SW 1271 (cell line): ENCODE results near the gene MXRA8.
"Not testable (repeated sequence)": the region's sequence is repeated elsewhere in the genome, so short reads cannot be mapped to it uniquely, and the experiment has no call there.

Source experiments
- DNase-seq, 2 experiments: peaks; one replicate each; lab custom pipeline; 2025; lab: John Stamatoyannopoulos, UW

The MXRA8 gene

GRCh38 chr1:1320666-1321448, 37.5 kb downstream of the MXRA8 start:
- no peak for DNase-seq

- no peak for DNase-seq
These were observed 38.8 kb downstream of the MXRA8 start for GRCh38 chr1:1319646-1319941.

GRCh38 chr1:1318777-1319645, 39.3 kb downstream of the MXRA8 start:
- no peak for DNase-seq

GRCh38 chr1:1318131-1318652, 40.2 kb downstream of the MXRA8 start:
- peak; percentile 36 to 86 for DNase-seq

GRCh38 chr1:1317420-1317819, 40.9 kb downstream of the MXRA8 start:
- DNase-seq = no peak

GRCh38 chr1:1316199-1316598, 42.2 kb downstream of the MXRA8 start:
- DNase-seq = not testable (repeated sequence)

GRCh38 chr1:1315435-1315954, 42.9 kb downstream of the MXRA8 start:
- no peak for DNase-seq

GRCh38 chr1:1314678-1315335, 43.5 kb downstream of the MXRA8 start:
- no peak for DNase-seq

GRCh38 chr1:1314237-1314586, 44.1 kb downstream of the MXRA8 start:
- no peak for DNase-seq

GRCh38 chr1:1313500-1314236, 44.7 kb downstream of the MXRA8 start:
- no peak for DNase-seq

- no peak for DNase-seq
These were observed 45.7 kb downstream of the MXRA8 start for GRCh38 chr1:1312450-1313314.

- no peak for DNase-seq
These were observed 46.9 kb downstream of the MXRA8 start for GRCh38 chr1:1311107-1312104.

GRCh38 chr1:1310476-1311053, 47.8 kb downstream of the MXRA8 start:
- no peak for DNase-seq

- no peak for DNase-seq
These were observed 48.3 kb downstream of the MXRA8 start for GRCh38 chr1:1310109-1310385.

- DNase-seq = no peak
These were observed 48.9 kb downstream of the MXRA8 start for GRCh38 chr1:1309251-1310108.

GRCh38 chr1:1308756-1309250, 49.6 kb downstream of the MXRA8 start:
- no peak for DNase-seq

GRCh38 chr1:1307923-1308755, 50.2 kb downstream of the MXRA8 start, which contains the start of the genes ACAP3 and PUSL1:
Gene ACAP3 (minus strand): TSS chr1:1307930. CDS start chr1:1307815, 115 bp downstream.
Gene PUSL1 (plus strand): TSS chr1:1308597. CDS start chr1:1308644, 47 bp downstream.
- peak; percentile 71 to 82 for DNase-seq
